Measurements from ENCODE around the gene NBPF11. TPM values are rescaled to one million over a fixed set of nuclear protein-coding genes. Genes with fewer than 3 reads are reported as not detected.

Gene NBPF11, protein sequence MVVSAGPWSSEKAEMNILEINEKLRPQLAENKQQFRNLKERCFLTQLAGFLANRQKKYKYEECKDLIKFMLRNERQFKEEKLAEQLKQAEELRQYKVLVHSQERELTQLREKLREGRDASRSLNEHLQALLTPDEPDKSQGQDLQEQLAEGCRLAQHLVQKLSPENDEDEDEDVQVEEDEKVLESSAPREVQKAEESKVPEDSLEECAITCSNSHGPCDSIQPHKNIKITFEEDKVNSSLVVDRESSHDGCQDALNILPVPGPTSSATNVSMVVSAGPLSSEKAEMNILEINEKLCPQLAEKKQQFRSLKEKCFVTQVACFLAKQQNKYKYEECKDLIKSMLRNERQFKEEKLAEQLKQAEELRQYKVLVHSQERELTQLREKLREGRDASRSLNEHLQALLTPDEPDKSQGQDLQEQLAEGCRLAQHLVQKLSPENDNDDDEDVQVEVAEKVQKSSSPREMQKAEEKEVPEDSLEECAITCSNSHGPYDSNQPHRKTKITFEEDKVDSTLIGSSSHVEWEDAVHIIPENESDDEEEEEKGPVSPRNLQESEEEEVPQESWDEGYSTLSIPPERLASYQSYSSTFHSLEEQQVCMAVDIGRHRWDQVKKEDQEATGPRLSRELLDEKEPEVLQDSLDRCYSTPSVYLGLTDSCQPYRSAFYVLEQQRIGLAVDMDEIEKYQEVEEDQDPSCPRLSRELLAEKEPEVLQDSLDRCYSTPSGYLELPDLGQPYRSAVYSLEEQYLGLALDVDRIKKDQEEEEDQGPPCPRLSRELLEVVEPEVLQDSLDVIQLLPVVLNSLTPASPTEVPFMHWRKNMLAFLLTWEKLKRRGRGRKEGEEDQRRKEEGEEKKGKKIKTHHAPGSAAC
- 3.9 and 4.4 TPM in 2 replicates for total RNA-seq

GRCh38 chr1:148151911-148152656, at the start of gene NBPF11:
NBPF11 (minus strand) TSS chr1:148152281; CDS start chr1:148127003, 25,278 bp downstream.

Small RNAs within 50 kb of the gene (small RNA-seq; reads per million reads assigned to genes)
- gene RNA5SP57 (ENCODE audit: low replicate concordance) = not detected

Other genes with a start within 250 kb of the NBPF11 start
- not detected in 2 replicates for gene GJA8, start 249.5 kb downstream of the NBPF11 start, total RNA-seq
- 14.2 and 30.1 TPM in 2 replicates for gene GPR89B, start 223.9 kb downstream of the NBPF11 start, total RNA-seq